ENCODE measurements around the gene DHX9.
"Not testable (repeated sequence)": the region's sequence is repeated elsewhere in the genome, so short reads cannot be mapped to it uniquely, and the experiment has no call there.

Gene DHX9

GRCh38 chr1:182885591-182885990 lies 46.4 kb downstream of the DHX9 start:
- H3K4me3 ChIP-seq (ENCODE audit: low read depth, low read length) = no peak overlapping the region
- no peak for TF ChIP-seq CTCF (IDR thresholded peaks at IDR 0.05; ENCODE audit: borderline replicate concordance, insufficient read depth, low read depth, low read length)

GRCh38 chr1:182886985-182887384 lies 47.8 kb downstream of the DHX9 start:
- no peak overlapping the region for H3K4me3 ChIP-seq (ENCODE audit: low read depth, low read length)
- TF ChIP-seq CTCF (IDR thresholded peaks at IDR 0.05; ENCODE audit: borderline replicate concordance, insufficient read depth, low read depth, low read length) = no peak

- H3K4me3 ChIP-seq (ENCODE audit: low read depth, low read length) = no peak overlapping the region
- TF ChIP-seq CTCF (IDR thresholded peaks at IDR 0.05; ENCODE audit: borderline replicate concordance, insufficient read depth, low read depth, low read length) = no peak
Measured at GRCh38 chr1:182888736-182889531, 49.8 kb downstream of the DHX9 start.

GRCh38 chr1:182889997-182890396 lies 50.9 kb downstream of the DHX9 start:
- H3K4me3 ChIP-seq (ENCODE audit: low read depth, low read length) = no peak overlapping the region
- TF ChIP-seq CTCF (IDR thresholded peaks at IDR 0.05; ENCODE audit: borderline replicate concordance, insufficient read depth, low read depth, low read length) = no peak

- no peak for TF ChIP-seq CTCF (IDR thresholded peaks at IDR 0.05; ENCODE audit: borderline replicate concordance, insufficient read depth, low read depth, low read length)
- no peak overlapping the region for H3K4me3 ChIP-seq (ENCODE audit: low read depth, low read length)
Measured at GRCh38 chr1:182890927-182891610, 51.9 kb downstream of the DHX9 start.

GRCh38 chr1:182897696-182898095 lies 58.5 kb downstream of the DHX9 start:
- H3K4me3 ChIP-seq (ENCODE audit: low read depth, low read length) = no peak overlapping the region
- TF ChIP-seq CTCF (IDR thresholded peaks at IDR 0.05; ENCODE audit: borderline replicate concordance, insufficient read depth, low read depth, low read length) = no peak

- H3K4me3 ChIP-seq (ENCODE audit: low read depth, low read length) = not testable (repeated sequence)
Measured at GRCh38 chr1:182901946-182902345, 62.8 kb downstream of the DHX9 start.

Data from GM12875 (cell line).